ENCODE data around the gene DCAF16.
"Not testable (repeated sequence)": the region's sequence is repeated elsewhere in the genome, so short reads cannot be mapped to it uniquely, and the experiment has no call there.

DCAF16 gene
- total RNA-seq, result 56.2 to 91.3 (median 78.2) reads per million in 4 experiments

GRCh38 chr4:17810260-17811077 lies at the start of gene DCAF16, which contains the start of gene NCAPG:
DCAF16 (minus strand) TSS chr4:17810757; CDS start chr4:17804141, 6,616 bp downstream.
NCAPG (plus strand) TSS chr4:17810979; CDS start chr4:17811078, 99 bp downstream.
- DNase-seq, result peak; percentile 100

GRCh38 chr4:17859793-17860406 lies 49.3 kb upstream of the DCAF16 start:
- DNase-seq, result no peak

- no peak for DNase-seq
Observed at GRCh38 chr4:17854036-17854435, 43.5 kb upstream of the DCAF16 start.

- DNase-seq, result no peak
Observed at GRCh38 chr4:17851959-17852358, 41.4 kb upstream of the DCAF16 start.

GRCh38 chr4:17850295-17850694 lies 39.7 kb upstream of the DCAF16 start:
- DNase-seq, result not testable (repeated sequence)

- no peak for DNase-seq
Observed at GRCh38 chr4:17846266-17846665, 35.7 kb upstream of the DCAF16 start.

- DNase-seq, result no peak
Observed at GRCh38 chr4:17823871-17824669, 13.5 kb upstream of the DCAF16 start.

- no peak for DNase-seq
Observed at GRCh38 chr4:17817027-17817426, 6.5 kb upstream of the DCAF16 start.

- no peak for DNase-seq
Observed at GRCh38 chr4:17816142-17816541, 5.6 kb upstream of the DCAF16 start.

- DNase-seq, result no peak
Observed at GRCh38 chr4:17814140-17814539, 3.6 kb upstream of the DCAF16 start.

- no peak for DNase-seq
Observed at GRCh38 chr4:17812801-17813200, 2.2 kb upstream of the DCAF16 start.

GRCh38 chr4:17812125-17812524 lies 1.6 kb upstream of the DCAF16 start:
- no peak for DNase-seq

- no peak for DNase-seq
Observed at GRCh38 chr4:17811078-17811603, 584 bp upstream of the DCAF16 start.

- DNase-seq, result no peak
Observed at GRCh38 chr4:17809667-17810066, 890 bp downstream of the DCAF16 start.

- no peak for DNase-seq
Observed at GRCh38 chr4:17807446-17807845, 3.1 kb downstream of the DCAF16 start.

- DNase-seq, result no peak
Observed at GRCh38 chr4:17805580-17806155, 4.9 kb downstream of the DCAF16 start.

GRCh38 chr4:17797808-17798207 lies 12.7 kb downstream of the DCAF16 start:
- no peak for DNase-seq

GRCh38 chr4:17794730-17795129 lies 15.8 kb downstream of the DCAF16 start:
- no peak for DNase-seq

GRCh38 chr4:17788956-17789355 lies 21.6 kb downstream of the DCAF16 start:
- DNase-seq, result no peak

- no peak for DNase-seq
Observed at GRCh38 chr4:17787315-17787714, 23.2 kb downstream of the DCAF16 start.

- DNase-seq, result no peak
Observed at GRCh38 chr4:17786567-17786966, 24.0 kb downstream of the DCAF16 start.

- DNase-seq, result no peak
Observed at GRCh38 chr4:17785858-17786257, 24.7 kb downstream of the DCAF16 start.

Measured in effector CD8-positive, alpha-beta T cell (primary cell).